T-helper 1 cell (primary cell): ENCODE results near the gene JMJD7.

Source experiments
- DNase-seq, 5 donors: peaks; one replicate each; pipeline ENCODE4 v3.0.0-alpha.2; 2012 to 2020

The JMJD7 gene

DNA sequence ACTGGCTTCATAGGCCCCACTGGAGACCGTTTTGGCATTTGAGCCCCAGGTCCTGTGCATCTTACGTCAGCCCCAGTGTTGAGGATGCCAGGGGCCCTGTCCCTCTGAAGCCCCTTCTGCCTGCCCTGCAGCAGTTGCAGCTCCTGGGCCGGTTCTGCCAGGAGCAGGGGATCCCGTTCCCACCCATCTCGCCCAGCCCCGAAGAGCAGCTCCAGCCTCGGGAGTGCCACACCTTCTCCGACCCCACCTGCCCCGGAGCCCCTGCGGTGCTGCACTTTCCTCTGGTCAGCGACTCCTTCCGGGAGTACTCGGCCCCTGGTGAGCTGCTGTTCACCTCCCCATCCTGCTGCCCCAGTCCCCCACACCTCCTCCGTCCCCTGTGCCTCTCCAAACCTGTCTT is 19.3 kb downstream of the JMJD7 start:
- no peak for DNase-seq

DNA sequence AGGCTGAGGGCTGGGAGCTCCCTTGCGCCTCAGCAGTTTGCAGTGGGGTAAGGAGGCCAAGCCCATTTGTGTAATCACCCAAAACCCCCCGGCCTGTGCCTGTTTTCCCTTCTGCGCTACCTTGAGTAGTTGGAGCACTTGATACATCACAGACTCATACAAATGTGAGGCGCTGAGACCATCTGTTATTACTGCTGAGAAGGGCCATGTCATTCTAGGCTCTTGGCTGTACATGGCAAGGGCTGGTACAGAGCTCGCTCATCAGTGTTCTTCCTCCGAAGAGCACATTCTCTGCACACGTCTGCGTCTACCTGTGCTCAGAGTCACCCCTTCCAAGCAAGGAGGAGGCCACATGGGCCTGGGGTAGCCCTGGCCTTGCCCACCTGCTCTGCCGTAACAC is 20.1 kb downstream of the JMJD7 start:
- DNase-seq = no peak

DNA sequence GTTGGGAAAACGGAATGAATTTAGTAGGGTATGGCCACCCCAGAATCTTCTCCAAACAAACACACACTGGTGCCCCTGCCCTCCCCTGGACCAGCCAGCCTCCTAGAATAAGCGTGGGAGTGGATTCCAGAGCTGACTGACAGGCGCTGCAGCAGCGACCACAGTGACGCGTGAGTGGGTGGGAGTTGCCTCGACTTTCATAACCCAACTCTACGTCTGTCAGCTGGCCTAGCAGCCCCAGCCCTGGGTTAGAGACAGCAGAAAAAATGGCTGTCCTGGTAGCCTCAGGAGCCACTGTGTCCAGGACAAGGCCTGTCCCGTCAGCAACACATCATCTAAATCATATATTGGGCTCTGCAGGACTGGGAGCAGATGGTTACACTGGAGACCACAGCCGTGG is 20.7 kb downstream of the JMJD7 start:
- no peak for DNase-seq

DNA sequence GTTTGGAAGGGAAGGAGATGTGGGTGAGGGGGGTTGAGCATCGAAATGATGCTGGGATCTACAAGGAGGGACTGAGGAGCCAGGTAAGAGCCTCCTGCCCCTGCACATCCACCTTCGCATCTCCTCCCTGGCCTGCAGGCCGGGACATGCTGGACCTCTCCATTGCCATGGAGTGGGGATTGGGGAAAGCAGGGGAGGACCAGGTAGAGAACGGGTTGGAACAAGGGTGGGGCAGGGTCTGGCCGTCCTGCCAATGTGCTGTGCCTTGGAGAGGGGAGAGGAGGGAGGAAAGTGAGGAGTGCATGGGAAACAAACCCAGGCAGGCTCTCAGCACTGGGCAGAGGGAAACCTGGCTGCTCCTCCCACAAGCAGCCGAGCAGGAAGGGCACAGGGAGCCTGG is 21.3 kb downstream of the JMJD7 start:
- no peak for DNase-seq

DNA sequence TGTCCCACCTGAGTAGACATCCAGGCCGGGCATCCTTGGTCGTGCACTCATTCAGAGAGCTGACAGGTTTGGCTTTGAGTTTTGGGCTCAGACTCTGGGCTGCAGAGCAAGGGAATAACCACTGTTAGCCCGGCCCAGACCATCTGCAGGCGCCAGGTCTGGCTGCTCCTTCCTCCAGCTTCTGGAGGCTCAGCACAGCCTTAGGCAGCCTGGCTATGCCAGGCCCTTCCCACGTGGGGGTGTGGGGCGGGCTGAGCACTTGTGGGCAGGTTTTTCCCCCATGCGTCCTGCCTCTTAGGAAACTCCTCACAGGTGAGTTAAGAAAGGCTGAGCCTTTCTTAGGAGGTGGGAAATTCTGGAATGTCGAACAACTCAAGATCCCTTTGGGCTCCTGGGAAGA is 22.0 kb downstream of the JMJD7 start:
- DNase-seq = no peak

DNA sequence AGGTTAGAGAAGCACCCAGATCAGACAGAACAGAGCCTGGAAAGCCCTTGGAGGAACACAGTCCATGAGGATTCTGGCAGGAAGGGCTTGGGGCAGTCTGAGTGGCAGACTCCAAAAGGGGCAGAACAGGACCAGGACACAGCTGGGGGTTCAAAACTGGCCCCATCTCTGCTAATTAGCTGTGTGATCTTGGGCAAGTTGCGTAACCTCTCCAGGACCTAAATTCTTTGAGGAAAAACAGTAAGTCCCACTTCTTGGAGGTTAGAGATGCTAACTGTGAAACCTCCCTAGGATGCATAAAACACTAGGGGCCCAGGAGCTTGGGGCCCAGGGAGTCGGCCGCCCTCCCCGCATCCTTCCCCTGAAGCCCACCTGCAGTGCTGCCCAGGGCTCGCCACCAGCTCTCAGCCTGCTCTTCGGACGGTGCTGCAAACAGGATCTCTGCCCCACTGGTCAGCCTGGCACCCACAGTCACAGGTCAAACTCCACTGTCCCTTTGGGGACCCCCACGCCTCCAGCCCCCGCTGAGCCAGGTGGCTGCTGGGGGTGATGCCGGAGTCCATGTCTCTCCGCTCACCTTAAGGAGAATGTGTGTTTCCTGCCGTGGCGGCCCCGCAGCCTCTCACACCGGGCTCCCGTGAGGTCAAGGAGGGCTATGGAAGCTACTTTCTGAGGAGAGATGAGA is 22.7 kb downstream of the JMJD7 start:
- no peak for DNase-seq

DNA sequence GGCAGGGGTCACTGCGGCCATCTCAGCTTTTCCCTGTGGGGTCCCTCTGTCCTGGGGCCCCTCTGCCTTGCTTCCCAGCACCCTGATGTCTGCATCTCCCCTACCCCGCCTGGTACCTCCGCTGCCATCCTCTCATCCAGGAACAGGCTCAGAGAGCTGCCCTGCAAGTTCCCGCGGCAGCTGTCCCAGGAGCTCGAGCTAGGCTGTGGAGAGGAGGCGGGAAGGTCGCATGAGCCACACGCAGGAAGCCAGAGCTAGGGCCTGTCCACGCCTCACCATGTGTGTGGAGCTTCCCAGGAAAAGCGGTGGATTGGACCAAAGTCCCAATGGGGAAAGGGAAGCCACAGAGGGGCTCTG is 23.3 kb downstream of the JMJD7 start:
- no peak for DNase-seq

DNA sequence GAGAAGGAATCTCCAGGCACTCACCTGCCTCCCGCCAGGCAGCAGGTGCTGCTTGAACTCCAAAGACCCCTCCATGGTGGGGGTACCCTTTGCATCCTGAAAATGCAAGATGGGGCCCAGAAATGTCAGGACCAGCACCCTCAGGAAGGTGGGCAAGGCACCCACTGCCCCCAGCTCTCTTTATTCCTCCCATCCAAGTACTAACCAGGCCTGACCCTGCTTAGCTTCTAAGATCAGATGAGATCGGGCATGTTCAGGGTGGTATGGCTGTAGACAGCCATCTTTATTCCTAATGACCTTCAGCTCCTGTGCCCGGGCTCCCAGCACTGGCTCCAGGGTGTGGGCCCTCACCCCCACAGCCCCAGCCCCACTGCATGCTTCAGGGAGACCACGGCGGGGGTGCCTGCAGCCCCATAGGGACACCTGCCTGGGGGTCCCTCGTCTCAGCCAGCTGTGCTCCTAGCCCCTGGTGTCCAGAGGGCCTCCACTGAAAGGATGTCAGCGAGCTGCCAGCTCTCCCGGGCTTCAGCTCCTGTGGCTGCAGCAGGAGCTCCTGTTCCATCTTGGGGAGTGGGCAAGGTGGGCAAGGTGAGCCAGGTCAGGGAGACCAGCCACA is 24.0 kb downstream of the JMJD7 start:
- DNase-seq = no peak

DNA sequence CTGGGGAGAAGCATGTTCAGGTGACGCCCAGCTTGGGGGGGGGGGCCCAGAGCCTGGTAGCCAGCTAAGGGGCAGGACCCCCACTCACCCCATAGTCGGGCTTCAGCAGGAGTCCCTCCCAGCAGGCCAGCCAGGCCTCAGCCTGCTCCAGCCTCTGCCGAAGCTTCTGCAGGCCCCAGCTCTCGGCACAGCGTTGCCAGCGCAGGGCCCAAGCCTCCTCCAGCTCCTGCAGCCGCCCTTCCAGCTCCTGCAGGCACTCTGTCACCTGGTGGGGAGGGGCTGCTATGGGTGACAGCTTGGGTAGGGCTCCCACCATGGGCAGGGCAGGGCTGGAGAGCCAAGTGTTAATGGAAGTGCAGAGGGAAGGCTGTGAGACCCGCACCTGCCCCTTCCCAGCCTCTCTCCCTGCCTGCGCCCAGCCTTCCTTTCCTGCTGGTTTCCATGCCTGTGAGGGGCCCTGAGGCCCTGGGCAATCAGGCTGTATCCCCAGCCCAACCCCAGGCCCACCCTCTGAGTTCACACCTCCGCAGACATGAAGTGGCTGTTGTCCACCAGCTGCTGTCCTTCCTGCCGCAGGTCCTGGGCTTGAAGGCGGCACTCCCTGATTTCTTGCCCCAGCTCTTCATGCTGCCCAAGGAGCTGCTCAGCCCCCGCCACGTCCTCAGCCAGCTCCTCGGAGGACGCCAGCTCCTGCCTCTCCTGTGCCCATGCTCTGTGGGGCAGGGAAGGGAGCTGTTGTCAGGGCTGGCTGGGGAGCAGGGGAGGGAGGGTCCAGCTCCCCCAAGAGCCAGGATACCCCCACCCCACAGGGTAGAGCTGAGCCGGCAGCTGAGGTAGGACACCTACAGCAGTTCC is 25.1 kb downstream of the JMJD7 start:
- DNase-seq = no peak

DNA sequence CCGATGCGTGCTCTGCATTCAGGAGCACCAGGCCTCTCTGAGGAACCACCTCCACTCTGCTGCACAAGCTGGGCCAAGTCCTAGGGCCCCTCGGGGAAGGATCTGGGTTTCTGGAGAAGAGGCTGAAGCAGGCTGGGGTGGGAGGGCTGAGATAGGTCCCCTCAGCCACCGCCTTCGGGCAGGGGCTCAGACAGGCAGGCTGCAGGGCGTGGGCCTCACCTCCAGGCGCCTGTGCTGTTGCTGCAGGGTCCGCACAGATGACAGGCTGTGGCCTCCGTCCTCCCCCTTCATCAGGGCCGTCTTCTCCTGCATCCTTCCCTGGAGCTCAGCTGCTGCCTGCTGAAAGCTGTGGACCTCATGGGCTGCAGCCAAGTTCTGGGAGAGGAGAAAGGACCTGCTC is 25.9 kb downstream of the JMJD7 start:
- DNase-seq = no peak

DNA sequence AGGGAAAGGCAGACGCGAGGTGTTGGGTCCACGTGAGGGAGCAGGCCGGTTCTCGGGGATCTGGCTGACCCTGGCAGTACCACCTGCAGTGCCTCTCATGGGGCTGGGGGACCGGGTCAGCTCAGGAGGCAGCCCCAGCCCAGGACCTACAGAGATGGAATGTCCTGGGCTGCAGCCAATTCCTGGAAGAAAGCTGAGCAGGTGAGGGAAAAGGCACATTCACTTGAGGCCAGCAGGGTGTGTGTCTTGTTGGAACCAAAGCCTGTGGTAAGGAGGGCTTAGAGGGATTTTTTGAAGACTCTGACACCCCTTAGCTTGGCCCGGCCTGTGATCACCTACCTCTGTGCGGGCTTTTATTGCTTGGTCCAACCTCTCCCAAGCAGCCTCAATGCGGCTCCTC is 26.6 kb downstream of the JMJD7 start:
- DNase-seq = no peak

DNA sequence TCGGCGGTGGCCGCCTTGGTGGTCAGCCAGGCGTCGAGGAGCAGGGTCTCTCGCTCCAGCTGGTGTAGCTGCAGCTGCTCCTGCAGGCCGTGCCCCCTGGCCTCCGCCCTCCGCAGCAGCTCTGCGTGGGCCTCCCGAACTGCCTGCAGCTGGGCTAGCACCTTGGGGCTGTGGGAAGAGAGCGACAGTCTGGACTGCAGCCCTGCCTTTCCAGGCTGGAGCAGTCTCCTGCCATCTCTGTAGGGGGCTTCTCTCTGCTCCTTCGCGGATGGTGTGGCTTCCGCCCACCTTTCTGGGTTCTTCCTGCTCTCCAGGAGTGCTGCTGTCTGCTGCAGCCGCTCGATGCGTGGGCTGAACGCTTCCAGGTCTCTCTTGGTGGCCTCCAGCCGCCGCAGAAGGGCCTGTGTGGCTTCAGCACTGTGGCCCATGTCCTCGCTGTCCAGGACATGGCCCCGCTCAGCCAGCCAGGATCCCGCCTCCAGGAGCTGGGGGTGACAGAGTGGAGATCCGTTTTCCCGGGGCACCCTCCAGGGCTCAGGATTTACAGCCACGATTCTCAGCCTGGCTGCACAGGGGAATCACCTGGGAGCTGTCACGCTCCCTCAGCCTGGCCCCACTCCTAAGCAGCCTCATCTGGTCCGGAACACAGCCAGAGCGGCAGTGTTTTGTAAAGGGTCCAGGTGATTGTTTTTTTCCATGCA is 27.5 kb downstream of the JMJD7 start:
- no peak for DNase-seq

DNA sequence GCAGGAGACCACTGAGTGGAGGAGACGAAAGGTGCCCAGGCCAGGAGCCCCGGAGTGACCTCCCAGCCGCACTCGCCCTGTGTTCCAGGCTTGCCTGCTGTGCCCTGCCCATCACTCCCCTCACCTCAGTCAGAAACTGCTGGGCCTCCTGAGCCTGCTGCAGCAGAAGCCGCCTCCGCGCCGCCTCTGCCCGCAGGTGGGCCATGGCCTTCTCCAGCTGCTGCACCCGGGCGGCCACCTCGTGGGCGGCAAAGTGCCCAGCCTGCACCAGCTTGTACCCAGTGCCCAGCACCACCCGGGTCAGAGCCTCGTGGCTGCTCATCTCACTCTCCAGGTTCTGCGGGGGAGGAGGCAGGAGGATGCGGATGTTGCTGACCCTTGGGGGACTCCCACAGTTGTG is 28.4 kb downstream of the JMJD7 start:
- DNase-seq = no peak

DNA sequence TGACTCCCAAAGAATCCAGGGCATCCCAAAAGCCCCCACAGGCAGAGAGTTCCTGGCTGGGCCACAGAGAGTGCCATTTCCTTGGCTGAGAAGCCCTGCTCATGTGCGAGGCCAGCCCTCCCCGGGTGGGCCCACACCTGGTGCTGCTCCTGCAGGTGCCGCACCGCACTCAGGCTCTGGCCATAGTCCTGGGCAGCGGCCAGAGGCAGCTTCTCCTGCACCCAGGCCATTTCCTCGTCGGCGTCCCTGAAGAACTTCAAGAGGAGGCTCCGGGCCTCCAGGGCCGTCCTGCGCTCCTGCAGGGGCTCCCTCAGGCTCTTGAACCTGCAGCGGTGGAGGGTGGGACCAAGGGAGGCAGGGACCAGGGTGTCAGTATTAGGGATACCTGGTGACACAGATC is 28.8 kb downstream of the JMJD7 start:
- no peak for DNase-seq

DNA sequence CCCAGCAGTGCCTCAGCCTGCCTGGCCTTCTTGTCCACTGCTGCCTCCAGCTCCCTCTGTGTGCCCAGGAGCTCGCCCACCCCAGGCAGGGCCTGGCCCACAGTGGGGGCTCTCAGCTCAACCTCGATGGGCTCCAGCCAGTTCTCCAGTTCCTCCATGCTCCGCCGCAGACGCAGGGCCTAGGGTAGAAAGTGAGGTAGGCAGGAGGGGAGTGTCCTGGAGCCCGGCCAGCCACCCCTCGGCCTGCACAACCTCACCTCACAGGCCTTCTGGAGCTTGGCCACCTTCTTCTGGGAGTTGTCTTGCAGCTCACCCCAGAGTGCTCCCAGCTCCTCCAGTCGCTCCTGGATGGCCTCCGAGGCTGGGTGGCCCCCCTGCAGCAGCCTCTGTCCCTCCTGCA is 29.4 kb downstream of the JMJD7 start:
- no peak for DNase-seq

DNA sequence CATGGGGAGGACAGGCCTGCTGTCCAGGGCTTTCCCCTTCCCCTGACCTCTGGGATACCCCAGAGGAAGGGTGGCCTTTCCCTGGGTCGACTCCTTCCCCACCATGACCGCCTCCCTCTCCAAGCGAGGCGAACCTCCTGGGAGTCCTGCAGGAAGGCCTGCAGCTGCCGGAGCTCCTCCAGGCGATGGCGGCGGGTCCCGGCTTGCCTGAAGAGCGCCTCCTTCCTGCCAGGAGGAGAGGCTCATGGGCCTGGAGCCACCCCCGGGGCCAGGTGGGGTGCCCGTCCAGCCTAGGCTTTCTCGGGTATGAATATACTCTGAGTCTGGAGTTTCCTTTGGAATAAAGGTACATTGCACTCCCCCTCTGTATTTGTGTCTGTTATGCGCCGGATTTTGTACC is 30.9 kb downstream of the JMJD7 start:
- DNase-seq = no peak

DNA sequence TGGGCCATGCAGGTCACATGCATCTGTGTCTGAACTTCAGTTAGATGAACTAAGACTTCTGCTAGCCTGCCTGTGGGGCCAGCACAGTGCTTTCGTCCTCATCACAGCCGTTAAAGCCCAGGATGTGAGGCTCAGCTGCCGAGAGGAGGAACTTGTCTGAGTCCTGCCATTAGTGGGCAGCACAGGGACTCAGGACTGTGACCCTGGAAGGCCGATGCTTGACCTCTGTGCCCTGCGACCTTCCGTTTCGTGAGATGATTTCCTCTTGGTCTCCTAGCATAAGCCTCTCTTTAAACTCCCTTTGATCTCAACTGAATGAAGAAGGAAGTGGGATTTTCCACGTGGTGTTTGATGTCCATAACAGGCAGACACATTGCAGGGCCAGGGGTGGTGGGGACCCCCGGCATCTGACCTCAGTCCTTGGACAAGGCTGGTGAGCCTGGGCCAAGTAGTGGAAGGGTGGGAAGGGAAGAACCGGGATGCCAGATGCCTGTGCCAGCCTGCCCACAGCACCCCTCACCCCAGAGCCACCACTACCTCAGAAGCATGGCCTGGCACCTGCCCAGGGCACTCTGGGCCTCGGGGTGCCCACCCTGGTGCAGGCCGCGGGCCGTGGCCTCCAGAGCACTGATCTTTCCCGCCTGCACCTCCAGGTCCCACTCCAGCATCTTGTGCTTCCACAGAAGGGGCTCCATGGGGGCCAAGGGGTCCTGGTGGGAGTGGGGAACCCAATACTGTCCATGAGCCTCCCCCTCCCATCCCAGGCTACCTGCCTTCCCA is 32.3 kb downstream of the JMJD7 start:
- DNase-seq = no peak

DNA sequence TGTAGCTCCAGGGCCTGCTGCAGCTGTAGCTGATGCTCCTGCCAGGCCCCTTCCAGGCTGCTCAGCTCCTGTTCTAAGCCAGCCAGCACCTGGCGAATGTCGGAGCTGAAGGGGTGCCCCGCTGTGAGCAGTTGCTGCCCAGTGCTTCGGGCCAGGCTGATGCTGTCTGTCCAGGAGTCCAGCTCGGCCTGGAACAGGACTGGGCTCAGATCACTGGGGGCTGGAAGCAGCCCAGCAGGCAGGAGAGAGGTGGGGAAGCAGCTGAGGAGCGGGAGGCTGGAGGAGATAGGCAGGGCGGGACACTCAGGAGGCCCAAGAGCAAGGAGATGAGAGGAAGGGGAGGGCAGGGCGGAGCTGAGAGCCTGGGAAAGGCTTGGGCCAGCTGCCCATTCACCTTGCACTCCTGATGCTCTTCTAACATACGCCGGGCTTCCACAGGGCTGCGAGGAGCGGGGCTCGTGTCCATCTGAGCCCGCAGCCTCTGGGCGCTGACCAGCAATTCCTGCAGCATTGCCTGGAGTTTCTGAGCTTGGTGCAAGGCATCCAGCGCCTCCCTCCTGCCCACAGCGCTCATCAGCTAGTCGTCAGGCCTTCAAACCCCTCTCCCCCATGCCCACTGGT is 34.0 kb downstream of the JMJD7 start:
- no peak for DNase-seq

DNA sequence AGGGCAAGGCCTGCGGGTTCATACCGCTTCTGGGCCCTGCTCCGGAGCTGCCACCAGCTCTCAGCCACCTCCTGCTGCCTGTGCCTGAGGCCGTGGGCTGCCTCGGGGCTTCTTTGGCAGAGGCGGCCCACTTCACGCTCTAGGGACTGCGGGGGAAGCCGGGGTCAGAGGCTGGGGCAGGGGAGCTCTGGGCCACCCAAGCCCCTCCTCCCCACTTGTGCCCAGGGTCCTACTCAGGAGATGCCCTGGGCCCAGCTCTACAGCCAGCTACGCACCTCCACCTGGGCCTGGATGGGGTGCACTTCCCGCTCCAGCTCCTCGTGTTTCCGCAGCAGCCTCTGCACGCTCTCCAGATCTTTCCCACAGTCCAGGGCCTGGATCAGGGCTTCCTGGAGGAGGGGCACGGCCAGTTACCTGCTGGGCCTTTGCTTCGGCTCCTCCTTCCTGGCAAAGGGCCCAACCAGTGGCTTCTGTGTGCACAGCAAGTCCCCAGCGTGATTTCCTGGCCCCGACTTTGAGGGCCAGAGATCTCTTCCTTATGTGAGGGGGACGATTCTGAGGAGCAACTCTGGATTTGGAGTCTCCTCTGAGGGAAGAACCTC is 34.7 kb downstream of the JMJD7 start:
- DNase-seq = no peak

DNA sequence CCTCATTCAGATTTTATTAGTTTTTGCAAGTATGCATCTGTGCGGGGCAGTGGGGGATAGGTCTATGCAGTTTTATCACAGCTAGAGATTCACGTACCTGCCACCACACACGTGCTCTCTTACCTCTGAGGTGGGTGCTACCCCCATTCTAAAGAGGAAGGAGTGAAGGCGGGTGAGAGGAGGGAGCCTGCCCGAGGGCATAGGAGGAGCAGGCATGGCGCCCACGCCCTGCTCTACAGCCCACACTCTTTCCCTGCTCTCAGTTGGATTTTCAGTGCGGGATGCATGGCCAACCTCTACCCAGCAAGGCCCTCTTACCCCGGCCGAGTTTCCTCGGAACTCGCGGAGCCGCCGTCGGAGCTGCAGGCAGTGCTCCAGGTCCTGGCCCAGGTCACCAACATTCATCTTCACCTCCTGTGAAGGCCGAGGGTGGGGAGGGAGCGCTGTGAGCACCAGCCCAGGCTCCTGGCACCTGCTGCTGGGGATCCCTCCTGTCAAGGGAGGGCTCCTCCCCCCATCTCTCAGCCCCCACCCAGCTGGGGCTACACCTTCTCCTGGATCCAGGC is 37.7 kb downstream of the JMJD7 start:
- no peak for DNase-seq

DNA sequence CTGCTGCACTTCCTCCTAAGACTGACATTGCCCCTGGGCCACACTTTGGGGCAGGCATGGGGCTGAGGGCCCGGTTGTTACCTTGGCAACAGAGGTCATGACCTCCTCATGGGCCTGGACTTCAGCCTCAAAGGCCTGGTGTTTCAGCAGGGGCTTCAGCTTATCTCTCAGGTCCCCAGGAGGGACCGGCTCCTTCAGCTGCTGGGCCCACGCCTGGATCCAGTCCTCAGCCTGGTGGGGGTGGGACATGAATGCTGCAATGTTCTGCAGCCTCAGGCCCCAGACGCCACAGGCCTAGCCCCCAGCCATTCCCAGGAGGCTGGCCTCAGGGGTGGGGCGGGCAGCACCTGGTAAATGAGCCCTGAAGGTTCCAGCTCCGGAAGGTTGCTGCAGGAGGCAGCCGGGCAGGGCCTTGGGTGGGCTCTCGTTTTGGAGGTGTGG is 38.4 kb downstream of the JMJD7 start:
- DNase-seq = no peak
